ENCODE measurements around the gene FBXO38. TPM values are rescaled to one million over a fixed set of nuclear protein-coding genes. Genes with fewer than 3 reads are reported as not detected.
A peak's percentile ranks its signal among the peaks of the same experiment; 100 is the strongest.

Gene FBXO38, protein sequence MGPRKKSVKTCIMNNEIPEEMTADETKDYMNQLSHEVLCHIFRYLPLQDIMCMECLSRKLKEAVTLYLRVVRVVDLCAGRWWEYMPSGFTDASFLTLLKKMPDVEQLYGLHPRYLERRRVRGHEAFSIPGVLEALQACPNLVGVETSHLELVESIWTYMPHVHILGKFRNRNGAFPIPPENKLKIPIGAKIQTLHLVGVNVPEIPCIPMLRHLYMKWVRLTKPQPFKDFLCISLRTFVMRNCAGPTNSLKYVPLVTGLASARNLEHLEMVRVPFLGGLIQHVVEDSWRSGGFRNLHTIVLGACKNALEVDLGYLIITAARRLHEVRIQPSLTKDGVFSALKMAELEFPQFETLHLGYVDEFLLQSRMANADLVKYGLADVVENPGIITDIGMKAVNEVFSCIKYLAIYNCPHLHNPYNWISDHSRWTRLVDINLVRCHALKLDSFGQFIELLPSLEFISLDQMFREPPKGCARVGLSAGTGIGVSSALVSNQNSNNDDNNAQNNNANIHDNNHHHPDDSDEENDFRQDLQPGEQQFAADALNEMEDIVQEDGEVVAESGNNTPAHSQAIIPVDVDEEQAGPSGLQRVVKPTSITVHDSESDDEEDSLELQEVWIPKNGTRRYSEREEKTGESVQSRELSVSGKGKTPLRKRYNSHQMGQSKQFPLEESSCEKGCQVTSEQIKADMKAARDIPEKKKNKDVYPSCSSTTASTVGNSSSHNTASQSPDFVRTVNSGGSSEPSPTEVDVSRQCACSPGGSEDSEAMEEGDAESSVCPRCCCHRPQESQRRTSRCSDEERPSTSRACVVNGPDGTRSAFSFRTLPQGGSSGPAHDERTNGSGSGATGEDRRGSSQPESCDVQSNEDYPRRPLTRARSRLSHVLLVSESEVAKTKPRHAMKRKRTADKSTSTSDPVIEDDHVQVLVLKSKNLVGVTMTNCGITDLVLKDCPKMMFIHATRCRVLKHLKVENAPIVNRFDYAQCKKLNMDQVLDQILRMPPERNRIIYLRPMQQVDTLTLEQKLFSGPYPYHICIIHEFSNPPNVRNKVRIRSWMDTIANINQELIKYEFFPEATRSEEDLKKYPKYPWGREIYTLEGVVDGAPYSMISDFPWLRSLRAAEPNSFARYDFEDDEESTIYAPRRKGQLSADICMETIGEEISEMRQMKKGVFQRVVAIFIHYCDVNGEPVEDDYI
- total RNA-seq (2021; ENCODE audit: unreplicated experiment) (36.3 TPM), Bru-seq, nascent RNA (percentile 89 among the genes with signal in this experiment), BruChase-seq, experiment 1, labeled RNA remaining after a 6-hour chase (percentile 77 among the genes with signal in this experiment), BruChase-seq, experiment 2, labeled RNA remaining after a 2-hour chase (percentile 78 among the genes with signal in this experiment)
- 15.6 TPM in 2 replicates for polyA plus RNA-seq (2012)
- long read RNA-seq, full-length matches to known transcripts: 8 of 24 reads
- long read RNA-seq, partial matches to known transcripts: 13 of 24 reads
- long read RNA-seq, other reads (novel, unspliced or antisense): 3 of 24 reads

DNA sequence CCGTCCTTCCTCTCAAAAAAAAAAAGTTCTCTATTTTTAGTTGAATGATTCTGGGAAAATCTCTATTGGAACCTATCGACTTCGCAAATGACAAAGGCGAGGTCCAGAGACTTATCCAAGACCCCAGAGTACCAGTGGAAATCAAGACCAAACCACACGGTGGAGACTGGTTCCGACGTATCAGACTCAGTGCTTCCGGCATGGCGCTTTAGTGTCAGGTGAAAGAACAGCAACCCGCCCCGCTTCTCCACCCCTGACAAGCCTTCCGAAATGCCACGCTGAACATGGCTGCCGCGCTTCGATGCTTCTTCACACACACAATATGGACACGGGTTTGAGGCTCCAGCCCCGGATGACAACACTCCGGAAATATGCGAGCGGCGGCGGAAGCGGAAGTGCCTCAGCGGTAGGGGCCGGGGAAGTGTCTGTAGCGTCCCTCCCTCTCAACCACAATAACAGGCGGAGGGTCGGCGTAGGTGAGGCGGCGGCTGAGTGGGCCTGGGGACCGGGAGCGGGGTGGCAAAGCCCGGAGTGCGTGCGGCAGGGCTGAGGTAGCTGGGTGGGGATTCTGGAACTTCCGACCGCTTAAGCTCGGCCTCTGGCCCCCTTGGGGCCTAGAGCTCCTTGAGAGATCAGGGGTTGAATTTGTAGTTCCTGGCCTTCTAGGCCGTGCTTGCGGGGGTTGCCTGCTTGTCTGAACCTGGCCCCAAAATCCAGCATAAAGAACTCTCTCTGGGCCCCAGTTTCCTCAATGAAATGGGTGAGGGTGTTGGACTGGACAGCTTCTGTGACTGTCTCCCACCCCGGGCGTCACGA, at the start of gene FBXO38:
Gene FBXO38 (plus strand): TSS at position 395 of the 816 bp plus-strand sequence. CDS start 10,819 bp downstream, outside the sequence.
- Histone ChIP-seq H3K27ac (ENCODE audit: low read depth, low read length) (peak within 1 kb of the TSS; percentile 47), H2AFZ (ENCODE audit: low read depth, low read length, poor library complexity, severe bottlenecking) (peak within 1 kb of the TSS; percentile 83), H3K27me3 (ENCODE audit: insufficient read depth, low read length) (no peaks in the 10 kb centered on the region), H3K36me3 (ENCODE audit: control insufficient read depth in 1 of 2, insufficient read depth in 2 of 2, low read length in 2 of 2) (no peaks in the 10 kb centered on the region), H3K4me1 (ENCODE audit: control insufficient read depth in 1 of 2, insufficient read depth in 2 of 2, low read length in 2 of 2) (peaks cover 4 to 21% of the 10 kb centered on the region in 2 experiments; a peak in 3 of 4 replicates), H3K9ac (ENCODE audit: low read length) (peak within 1 kb of the TSS; percentile 82), H3K9me2 (ENCODE audit: insufficient read depth) (no peaks in the 10 kb centered on the region), H3K4me3 (replicated peaks in 1 of 2; ENCODE audit: low read depth in 1 of 2, low read length in 2 of 2) (peak within 1 kb of the TSS; percentile 85), H3K79me2 (ENCODE audit: insufficient read depth, low read length) (peaks cover 45% of the 10 kb centered on the region), H3K4me2 (ENCODE audit: low read length) (peak within 1 kb of the TSS; percentile 82), H4K20me1 (ENCODE audit: insufficient read depth) (no peaks in the 10 kb centered on the region), H3K9me3 (ENCODE audit: control insufficient read depth in 1 of 2, insufficient read depth in 1 of 2, low read depth in 1 of 2, low read length in 2 of 2) (no peaks in the 10 kb centered on the region)
- RAD21 ChIA-PET (ENCODE audit: low non-redundant PET in 1 of 2, low total read pairs in 2 of 2, uncharacterized antibody in 2 of 2, unreplicated experiment in 2 of 2): no interaction called here
- ATAC-seq: peak; percentile 96
- DNase-seq (ENCODE audit: low read depth, low spot score): peak; percentile 94
- CTCF ChIA-PET: interaction anchor here (1.0 kb wide), 1 partner anchor 9 kb away, joined by 3 read pairs; no protein-coding TSS in a partner anchor
- intact Hi-C loops (cut with micrococcal nuclease): loop anchor here (5.0 kb wide), 1 partner anchor 349 kb away; no protein-coding TSS in a partner anchor
- BruUV-seq (replicated peaks): no TSS peak
- POLR2A ChIA-PET: no interaction called here
- peak; percentile 93 for TF ChIP-seq MAX (IDR thresholded peaks at IDR 0.05)
- TF ChIP-seq JUND (IDR thresholded peaks at IDR 0.05): no peak; the same call in 1 of the 2 replicates
- TF ChIP-seq, protein P1, sequence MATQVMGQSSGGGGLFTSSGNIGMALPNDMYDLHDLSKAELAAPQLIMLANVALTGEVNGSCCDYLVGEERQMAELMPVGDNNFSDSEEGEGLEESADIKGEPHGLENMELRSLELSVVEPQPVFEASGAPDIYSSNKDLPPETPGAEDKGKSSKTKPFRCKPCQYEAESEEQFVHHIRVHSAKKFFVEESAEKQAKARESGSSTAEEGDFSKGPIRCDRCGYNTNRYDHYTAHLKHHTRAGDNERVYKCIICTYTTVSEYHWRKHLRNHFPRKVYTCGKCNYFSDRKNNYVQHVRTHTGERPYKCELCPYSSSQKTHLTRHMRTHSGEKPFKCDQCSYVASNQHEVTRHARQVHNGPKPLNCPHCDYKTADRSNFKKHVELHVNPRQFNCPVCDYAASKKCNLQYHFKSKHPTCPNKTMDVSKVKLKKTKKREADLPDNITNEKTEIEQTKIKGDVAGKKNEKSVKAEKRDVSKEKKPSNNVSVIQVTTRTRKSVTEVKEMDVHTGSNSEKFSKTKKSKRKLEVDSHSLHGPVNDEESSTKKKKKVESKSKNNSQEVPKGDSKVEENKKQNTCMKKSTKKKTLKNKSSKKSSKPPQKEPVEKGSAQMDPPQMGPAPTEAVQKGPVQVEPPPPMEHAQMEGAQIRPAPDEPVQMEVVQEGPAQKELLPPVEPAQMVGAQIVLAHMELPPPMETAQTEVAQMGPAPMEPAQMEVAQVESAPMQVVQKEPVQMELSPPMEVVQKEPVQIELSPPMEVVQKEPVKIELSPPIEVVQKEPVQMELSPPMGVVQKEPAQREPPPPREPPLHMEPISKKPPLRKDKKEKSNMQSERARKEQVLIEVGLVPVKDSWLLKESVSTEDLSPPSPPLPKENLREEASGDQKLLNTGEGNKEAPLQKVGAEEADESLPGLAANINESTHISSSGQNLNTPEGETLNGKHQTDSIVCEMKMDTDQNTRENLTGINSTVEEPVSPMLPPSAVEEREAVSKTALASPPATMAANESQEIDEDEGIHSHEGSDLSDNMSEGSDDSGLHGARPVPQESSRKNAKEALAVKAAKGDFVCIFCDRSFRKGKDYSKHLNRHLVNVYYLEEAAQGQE (IDR thresholded peaks at IDR 0.05; ENCODE audit: low read depth): no peak
- TF ChIP-seq POLR2A (IDR thresholded peaks at IDR 0.05; ENCODE audit: borderline replicate concordance, extremely low read depth, insufficient read depth, insufficient read length): peak; percentile 37
- peak; percentile 94 for TF ChIP-seq ELF1 (IDR thresholded peaks at IDR 0.05; ENCODE audit: borderline replicate concordance, low read depth)
- TF ChIP-seq, protein P2, sequence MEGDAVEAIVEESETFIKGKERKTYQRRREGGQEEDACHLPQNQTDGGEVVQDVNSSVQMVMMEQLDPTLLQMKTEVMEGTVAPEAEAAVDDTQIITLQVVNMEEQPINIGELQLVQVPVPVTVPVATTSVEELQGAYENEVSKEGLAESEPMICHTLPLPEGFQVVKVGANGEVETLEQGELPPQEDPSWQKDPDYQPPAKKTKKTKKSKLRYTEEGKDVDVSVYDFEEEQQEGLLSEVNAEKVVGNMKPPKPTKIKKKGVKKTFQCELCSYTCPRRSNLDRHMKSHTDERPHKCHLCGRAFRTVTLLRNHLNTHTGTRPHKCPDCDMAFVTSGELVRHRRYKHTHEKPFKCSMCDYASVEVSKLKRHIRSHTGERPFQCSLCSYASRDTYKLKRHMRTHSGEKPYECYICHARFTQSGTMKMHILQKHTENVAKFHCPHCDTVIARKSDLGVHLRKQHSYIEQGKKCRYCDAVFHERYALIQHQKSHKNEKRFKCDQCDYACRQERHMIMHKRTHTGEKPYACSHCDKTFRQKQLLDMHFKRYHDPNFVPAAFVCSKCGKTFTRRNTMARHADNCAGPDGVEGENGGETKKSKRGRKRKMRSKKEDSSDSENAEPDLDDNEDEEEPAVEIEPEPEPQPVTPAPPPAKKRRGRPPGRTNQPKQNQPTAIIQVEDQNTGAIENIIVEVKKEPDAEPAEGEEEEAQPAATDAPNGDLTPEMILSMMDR (IDR thresholded peaks at IDR 0.05 in 2 of 3, conservative IDR thresholded peaks at IDR 0.05 in 1 of 3; ENCODE audit: borderline replicate concordance in 1 of 3, insufficient read depth in 1 of 3, low read depth in 2 of 3, low read length in 2 of 3): no peak
- no peak for TF ChIP-seq EZH2phosphoT487 (IDR thresholded peaks at IDR 0.05; ENCODE audit: borderline replicate concordance)
- peak; percentile 91 for TF ChIP-seq SIN3A (IDR thresholded peaks at IDR 0.05; ENCODE audit: low read depth)
- TF ChIP-seq, protein P3, sequence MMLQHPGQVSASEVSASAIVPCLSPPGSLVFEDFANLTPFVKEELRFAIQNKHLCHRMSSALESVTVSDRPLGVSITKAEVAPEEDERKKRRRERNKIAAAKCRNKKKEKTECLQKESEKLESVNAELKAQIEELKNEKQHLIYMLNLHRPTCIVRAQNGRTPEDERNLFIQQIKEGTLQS (IDR thresholded peaks at IDR 0.05): no peak; the same call in 1 of the 2 replicates
- peak; percentile 88; the same call in 1 of the 2 replicates for TF ChIP-seq CBX3 (IDR thresholded peaks at IDR 0.05; ENCODE audit: low read depth)
- TF ChIP-seq POLR2AphosphoS5 (IDR thresholded peaks at IDR 0.05; ENCODE audit: low read depth, low read length): peak; percentile 88

Measured in HCT116 (cell line).